HG03060 (cell line): ENCODE results near the gene KCNK17.
A peak's percentile ranks its signal among the peaks of the same experiment; 100 is the strongest.
"Not testable (repeated sequence)": the region's sequence is repeated elsewhere in the genome, so short reads cannot be mapped to it uniquely, and the experiment has no call there.

ENCODE experiments used
- ATAC-seq: cut with Tn5 transposase; IDR thresholded peaks from one replicate; pipeline ENCODE4 v1.9.1; 2021; ENCODE audit warnings: low read depth, moderate number of reproducible peaks; ENCODE audit not compliant: unreplicated experiment

KCNK17 gene

DNA sequence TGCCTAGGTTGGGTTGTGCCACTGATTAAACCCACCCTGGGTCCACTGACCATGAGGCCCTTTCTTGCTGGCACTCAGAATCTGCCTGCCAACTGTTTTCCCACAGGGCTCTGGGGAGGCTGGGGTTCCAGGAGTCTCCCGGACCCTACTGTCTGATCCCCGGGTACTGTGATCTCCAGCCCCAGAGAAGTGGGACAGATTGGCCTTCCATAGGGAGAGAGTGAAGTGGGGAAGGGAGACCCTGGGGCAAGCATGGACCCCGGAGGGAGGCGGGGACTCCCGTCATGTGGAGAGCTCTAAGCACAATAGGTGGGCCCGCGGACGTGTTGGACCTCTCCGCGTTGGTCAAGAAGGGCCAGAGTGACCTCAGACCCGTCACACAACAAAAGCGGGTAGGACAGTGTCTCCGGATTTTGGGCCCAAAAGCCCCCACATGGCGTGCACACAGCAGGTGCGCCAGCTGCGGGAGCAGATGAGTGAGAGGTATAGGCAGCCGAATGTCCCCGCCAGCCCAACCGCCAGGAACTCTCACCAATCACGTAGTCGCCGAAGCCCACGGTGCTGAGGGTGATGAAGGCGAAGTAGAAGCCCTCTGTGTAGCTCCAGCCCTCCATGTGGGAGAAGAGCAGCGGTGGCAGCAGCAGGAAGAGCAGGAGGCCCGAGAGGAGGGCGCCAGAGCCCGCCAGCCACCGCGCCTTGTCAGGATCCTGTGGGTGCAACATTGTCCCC is 10.6 kb downstream of the KCNK17 start:
- ATAC-seq = no peak

DNA sequence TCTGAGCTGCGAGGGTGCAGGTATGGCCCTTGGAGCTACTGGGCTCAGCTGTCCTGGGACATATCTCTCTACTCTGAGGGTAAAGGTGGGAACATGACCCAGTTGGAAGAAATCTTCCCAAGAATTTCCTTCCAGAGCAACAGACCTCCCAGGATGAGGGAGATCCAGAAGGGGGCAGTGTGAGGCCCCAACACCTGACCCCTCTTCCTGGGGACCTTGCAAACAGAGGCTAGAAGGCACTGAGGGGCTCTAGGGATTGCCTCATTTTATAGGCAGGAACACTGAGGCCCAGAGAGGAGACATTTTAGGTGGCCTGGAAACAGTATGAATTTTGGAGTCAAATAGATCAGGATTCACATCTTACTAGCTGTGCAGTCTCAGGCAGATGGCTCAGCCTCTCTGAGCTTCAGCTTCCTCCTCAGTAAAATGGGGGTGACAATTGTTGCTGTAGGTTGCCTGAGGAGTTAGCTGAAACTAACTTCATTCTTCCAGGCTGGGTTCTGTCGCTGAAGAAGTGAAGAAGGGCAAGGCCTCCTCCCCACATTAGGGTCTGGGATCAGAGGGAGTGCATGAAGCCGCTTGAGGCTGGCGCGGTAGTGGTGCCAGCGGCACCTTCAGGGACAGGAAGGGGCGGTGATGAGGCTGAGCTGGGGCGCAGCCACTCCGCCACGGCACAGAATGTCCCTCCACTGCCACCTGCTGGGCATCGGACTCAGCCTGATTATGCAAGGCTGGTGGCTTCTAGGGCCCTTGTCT is 11.4 kb downstream of the KCNK17 start:
- peak; percentile 47 for ATAC-seq

DNA sequence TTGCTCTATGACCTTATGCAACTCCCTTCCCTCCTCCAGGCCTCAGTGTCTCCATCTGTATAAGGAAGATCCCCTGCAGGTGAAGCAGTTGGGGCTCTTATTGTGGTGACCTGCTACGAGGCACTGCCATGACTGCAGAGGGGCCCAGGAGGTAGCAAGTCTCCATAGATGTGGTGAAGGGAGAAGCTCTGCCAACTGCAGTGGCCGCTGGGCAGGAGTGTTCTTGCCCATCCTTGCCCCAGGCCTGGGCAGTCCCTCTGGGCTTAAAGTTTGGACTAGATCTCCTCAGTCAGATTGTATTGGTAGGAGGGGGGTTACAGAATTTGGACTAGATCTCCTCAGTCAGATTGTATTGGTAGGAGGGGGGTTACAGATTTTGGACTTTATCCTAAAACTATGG is 12.2 kb downstream of the KCNK17 start:
- no peak for ATAC-seq

DNA sequence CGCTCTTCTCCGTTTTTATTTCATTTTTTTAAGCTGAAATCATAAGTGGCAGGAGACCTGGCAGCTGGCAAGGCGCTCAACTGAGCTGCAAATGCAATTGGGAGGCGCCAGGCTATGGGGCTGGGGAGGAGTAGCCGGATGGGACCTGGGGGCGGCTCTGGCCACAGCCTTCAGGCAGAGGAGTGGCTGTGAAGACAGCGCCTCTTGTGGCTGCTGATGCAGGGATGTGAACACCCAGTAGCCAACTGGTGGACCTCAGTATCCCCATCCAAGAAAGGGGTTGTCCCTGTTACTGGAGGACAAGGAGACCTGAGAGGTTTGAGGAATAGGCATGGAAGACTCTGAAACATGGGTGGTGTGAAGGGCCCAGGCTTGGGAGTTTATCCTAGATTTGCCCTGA is 12.6 kb downstream of the KCNK17 start:
- no peak for ATAC-seq

DNA sequence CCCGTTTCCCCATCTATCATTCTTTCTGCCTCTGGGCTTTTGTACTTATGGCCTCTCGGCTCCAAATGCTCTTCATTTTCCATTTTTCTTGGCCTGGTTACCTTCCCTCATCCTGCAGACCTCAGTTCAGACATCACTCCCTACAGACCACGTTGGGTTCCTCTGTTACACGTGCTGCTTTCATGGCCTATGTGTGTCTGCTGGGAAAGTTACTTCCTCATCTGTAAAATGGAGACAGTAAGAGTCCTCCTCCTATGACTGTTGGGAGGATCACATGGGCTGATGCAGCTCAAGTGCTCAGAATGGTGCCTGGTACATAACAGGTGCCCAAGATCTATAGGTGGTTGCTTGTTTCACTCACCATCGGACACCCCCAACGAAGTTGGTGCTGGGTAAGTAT is 13.5 kb downstream of the KCNK17 start:
- no peak for ATAC-seq

DNA sequence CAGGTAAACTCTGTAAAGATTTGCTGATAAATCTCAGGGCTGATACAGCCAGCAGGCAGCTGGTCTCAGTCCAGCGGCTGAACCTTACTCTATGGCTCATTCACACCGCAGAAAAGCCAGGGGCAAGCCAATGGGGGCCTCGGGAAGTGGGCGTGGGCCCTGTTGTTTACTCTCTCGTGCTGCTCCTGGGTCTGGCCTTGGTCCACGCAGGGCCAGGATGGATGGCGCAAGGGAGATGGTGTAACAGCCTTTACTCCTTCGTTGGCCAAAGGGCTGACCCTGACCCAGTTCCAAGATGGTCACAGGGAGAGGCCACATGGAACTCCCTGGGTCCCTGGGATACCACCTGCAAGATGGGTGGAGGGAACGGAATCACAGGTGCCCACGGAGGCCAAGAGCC is 16.2 kb downstream of the KCNK17 start:
- ATAC-seq = no peak

DNA sequence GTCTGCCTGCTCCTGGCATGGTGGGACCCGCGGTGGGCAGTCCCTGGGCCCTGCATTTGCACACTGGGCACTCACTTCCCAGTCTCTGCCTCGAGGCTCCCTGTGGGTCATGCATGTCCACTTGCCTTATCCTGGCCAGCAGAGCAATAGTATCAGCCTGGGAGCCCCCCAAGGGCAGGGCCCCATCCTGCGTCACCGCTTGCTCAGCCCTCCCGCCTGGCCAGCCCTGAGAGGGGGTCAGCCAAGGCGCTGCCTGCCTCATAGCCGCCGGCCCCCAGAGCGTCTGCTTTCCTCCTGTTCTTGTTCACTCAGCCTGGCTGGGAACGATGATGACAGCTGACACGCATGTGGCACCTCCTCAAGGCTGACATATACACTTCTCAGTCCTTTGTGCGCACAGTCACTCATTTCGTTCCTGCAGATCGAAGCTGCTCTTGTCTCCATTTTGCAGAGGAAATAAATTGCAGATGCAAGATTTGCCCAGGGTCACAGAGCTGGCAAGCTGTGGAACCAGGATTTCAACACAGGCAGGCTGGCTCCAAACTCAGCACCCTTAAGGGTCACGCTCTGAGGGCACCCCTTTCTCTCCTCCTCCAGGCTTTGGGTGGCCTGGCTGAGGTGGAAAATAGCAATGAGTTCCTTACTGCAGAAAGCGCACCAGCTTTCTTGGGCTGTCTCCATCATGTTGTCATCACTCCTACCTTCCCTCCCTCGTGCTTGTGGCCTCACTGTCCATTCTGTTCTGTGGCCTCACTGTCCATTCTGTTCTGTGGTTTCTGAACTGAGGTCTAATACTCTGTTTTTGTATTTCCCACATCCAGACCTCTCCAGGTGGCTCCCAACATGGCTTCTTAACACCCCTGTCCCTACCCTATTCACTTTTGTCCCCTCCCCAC is 17.2 kb downstream of the KCNK17 start:
- no peak for ATAC-seq

DNA sequence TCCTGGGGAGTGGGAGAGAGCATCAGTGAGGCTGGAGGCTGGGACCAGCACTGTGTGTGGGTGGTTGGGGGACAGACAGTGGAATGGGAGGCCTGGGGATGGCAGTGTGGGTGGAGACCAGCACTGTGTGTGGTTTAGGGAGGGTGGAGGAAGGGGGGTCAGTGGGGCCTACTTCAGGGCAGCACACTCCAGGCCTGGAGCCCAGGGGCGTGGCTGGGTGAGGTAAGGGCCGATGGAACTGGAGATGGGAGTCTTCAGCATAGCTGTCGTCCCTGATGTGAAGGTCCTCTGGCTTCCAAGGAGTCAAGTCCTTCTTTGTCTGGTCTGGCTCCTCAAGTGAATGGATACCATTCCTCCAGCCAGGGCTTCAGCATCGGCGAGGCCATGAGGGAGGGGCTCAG is 18.6 kb downstream of the KCNK17 start:
- ATAC-seq = no peak

DNA sequence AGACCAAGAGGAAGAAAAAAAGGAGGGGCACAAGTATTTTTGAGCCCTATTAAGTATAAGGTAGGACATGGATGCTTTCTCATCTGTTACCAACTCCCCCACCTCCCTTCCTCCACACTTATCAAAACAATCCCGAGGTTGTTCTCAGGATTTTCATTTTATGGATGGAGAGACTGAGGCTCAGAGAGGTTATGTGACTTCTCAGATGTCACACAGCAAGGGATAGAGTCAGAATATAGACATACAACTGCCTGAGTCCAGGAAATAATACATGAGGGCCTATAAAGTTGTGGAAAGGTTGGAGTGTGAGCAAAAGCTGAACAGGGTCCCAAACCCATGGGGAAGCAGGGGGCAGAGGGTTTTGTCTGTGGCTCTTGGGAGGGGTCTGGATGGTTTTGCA is 19.3 kb downstream of the KCNK17 start:
- no peak for ATAC-seq

DNA sequence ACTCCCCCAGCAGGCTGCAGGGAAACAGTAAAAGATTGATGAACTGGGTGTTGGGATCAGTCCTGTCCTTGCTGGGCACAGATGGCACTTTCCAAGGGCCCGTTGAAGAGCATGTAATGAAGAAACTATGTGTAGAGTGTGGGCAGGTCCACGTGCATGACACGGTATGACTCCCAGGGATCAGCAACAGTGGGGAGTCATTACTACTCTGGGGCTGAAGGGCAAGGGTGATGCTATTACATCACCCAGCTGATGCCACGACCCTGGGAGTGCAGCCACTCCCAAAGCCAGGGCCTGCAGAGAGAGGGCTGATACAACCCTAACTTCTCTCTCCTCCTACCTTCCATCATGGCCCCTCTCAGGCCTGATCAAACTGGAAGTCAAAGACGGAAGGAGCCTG is 20.1 kb downstream of the KCNK17 start:
- ATAC-seq = no peak

DNA sequence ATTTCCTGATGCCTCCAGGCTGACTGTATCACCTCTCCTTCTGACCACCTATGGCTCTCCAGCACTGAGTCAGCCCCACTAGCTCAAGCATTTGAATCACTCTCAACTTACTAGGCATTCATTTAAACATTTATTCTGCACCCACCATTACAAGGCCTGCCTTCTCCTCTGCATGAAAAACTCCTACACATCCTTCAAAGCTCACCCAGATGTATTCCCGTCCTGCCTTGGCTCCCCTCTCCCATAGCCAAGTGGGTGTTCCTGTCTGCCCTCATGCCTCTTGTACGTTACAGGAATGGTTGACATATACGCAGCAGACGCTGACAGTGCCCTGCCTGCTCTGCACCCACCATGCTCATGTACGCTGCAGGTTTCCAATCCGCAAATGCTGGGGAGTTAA is 21.6 kb downstream of the KCNK17 start:
- no peak for ATAC-seq

DNA sequence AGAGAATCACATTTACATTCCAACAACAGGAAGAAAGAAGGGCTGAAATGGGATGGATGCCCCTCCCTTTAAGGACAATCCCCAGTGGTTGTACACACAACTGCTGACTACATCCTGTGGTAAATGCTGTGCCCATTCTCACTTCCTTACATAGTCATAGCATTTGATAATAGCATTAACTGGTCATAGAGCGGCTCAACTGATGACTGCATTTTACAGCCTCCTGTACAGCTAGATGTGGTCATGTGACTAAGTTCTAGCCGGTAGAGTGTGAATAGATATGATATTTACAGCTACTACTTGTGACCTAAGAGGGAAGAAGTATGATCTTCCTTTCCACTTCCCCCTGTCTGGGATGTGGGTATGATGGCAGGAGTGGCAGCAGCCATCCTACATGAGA is 24.7 kb downstream of the KCNK17 start:
- ATAC-seq = no peak

DNA sequence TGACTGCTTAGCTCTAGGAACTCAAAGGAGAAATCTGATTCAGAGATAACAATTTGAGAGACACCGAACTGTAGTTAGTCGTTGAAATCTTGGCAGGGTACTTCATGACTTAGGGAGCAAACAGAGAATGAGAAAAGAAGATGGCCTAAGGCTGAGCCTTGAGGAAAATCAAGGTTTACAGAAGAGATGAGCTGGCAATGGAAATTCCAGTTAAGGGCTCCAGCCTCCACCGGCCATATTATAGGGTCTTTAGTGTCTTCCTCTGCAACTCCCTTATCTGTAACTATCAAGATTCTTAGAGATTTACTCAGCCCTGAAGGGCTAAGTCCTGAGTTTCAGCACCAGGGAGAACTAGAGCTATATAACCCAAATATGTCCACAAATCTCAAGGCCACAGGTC is 26.6 kb downstream of the KCNK17 start:
- no peak for ATAC-seq

DNA sequence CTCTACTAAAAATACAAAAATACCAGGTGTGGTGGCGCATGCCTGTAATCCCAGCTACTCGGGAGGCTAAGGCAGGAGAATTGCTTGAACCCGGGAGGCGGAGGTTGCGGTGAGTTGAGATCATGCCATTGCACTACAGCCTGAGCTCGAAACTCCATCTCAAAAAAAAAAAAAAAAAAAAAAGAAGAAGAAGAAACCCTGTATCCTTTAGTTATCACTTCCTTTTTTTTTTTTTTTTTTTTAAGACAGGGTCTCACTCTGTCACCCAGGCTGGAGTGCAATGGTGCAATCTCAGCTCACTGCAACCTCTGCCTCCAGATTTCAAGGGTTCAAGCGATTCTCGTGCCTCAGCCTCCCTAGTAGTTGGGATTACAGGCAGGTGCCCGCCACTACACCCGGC is 27.6 kb downstream of the KCNK17 start:
- ATAC-seq = not testable (repeated sequence)

DNA sequence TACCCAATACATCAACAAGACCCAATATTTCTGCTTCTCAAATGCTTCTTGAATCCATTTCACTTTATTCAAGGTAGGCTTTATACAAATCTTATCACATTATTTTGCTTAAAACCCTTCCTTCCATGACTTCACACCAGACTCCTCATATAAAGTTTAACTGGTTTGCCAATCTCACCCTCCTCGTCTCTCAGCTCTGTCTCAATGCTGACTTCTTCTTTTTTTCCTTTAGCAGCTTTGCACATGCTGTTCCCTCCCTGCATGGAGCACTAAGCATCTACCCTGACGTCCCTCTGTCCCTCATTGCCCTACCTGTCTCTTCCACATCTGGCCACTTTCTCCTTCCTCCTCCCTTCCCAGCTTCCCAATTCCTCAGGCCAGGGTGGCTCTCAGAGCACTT is 31.4 kb downstream of the KCNK17 start:
- no peak for ATAC-seq

DNA sequence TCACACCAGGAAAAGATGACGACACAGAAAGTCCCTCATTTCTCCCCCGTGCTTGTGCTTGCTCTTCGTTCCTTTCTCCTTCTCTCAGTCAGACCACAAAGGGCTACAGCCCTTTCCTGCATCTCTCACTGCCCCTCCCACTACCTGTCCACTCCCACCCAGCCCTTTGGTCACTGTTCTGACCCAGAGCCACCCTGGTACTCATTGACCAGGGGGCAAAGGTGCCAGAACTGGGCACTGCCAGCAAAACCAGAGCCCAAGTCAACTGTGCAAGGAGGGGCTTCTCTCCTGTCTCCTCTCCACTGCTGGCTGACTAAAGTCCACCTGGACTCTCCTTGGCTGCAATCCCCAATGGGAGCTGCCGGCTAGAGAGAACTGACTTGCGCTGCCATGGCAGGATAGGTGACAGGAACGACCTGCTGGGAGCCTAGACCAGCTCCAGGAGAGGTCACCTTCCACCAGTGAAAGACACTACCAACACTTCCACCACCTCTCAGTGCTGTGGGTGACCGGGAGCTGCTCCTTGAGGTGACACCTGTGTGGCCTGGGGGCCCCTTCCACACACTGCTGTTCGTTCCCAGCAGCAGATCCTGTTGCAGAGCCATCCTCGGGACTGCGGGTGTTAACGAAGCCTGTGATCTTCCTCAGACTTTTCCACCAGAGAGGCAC is 32.8 kb downstream of the KCNK17 start:
- ATAC-seq = no peak

DNA sequence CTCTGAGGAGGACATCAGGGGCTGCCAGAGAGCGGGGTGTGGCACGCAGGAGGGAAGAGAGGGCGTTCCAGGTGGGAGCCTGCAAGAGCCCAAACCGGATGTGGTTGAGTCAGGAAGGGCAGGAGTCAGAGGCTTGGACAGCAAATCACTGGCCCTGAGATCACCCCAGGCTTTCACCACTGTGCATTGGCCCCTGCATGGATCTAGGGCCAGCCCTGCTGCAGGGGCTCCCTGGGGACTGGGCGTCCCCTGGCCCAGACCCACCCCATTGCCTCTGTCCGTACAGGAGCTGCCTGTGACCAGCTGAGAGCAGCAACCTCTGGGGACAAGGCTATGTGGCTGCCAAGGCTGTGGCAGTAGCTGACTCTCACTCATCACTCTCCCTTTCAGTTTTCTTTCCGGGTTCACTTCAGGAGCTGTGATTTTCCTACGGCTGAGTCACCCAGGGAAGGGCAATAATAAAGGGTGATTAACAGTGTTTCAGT is 33.9 kb downstream of the KCNK17 start:
- ATAC-seq = no peak

DNA sequence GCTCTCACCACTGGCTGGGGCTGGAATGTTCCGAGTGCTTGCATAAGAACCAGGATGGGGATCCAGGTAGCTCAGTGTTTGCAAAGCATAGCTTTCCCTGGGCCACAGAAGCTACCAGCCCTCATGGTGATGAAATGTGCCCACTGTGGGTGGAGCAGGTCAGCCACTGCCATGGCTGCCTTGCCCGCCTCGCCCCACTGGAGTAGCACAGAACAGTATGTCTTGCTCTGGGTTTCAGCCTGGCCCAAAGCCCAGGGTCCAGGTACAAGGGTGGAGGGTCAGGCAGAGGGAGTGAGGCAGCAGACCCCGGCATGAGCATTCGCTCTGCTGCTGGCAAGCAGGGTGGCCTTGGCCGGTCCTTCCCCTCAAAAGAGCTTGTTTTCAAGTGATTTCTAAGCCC is 34.7 kb downstream of the KCNK17 start:
- ATAC-seq = no peak

DNA sequence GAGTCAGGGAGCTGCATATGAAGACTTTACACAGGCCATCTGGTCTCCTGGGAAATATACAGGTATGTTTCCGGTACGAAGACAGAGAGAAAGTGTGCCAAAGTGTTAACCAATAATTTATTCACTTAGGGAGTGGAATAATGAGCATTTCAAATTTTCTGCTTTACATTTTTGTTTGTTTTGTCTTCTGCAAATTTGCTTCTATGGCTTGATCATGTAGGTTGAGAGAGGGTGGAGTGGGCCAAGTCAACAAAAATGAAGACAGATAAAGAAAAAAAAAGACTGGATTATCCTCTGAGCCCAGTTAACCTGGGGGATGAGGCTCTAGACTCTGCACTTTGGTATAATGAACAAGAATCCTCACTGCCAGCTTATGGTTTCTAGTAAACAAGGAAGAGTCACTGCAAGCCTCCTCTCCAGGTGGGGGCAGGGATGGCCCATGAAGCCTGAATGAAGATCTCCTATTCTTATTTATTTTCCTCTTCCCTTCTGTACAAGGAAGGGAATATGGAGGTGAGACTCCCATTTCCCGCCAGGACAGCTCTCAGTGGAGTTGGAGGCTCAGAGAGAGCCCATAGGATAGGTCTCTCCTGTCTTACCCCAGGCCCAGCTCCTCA is 37.7 kb downstream of the KCNK17 start:
- ATAC-seq = no peak

DNA sequence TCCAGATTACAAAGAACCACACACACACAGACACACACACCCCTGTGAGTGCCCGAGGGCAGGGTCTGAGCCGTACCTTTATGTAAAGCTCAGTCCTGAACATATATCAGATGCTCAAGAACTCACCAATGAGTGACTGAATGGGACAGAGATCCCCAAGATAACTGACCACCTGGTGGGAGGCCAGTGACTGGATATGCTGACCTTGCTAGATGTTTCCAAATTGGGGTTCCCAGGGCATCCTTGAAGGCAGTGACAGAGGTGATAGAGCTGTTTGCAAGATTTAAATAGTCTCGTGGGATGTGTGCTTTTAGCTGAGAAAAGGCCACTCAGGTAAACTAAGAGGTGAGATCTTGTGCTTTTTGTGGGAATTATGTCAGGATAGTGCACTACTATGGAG is 39.3 kb downstream of the KCNK17 start:
- ATAC-seq = no peak
